HCT116 (cell line): Measurements from ENCODE around the gene TRUB1.

Source experiments
- CEBPB ChIP-seq: IDR thresholded peaks from 2 replicates; pipeline ENCODE4 v1.6.1; 2012; ENCODE audit warnings: low read depth
- EZH2phosphoT487 ChIP-seq: fragments of 200-600 bp; IDR thresholded peaks from 2 replicates; pipeline ENCODE4 v1.6.1; 2018; ENCODE audit warnings: antibody characterized with exemption, borderline replicate concordance
- POLR2A ChIP-seq: IDR thresholded peaks from 2 replicates; pipeline ENCODE4 v1.7.0; 2011; ENCODE audit warnings: borderline replicate concordance; ENCODE audit not compliant: insufficient read depth, insufficient read length; ENCODE audit errors: extremely low read depth
- POLR2AphosphoS5 ChIP-seq: IDR thresholded peaks from 2 replicates; pipeline ENCODE4 v1.6.1; 2011; ENCODE audit warnings: mild to moderate bottlenecking, low read depth, low read length, moderate library complexity
- YY1 ChIP-seq: IDR thresholded peaks from 2 replicates; pipeline ENCODE4 v1.6.1; 2011; ENCODE audit warnings: low read length, low read depth, moderate library complexity, mild to moderate bottlenecking; ENCODE audit not compliant: insufficient replicate concordance; ENCODE audit errors: extremely low read depth
- TF ChIP-seq, protein P1 (sequence below), 3 experiments: fragments of 200-600 bp in 1 of 3; sonication (generic) in 1 of 3; IDR thresholded peaks in 2 of 3; conservative IDR thresholded peaks in 1 of 3; 2 replicates each; pipeline ENCODE4 v1.5.1; 2012 to 2017; ENCODE audit warnings: low read depth in 2 of 3, low read length in 2 of 3, antibody characterized with exemption in 1 of 3, borderline replicate concordance in 1 of 3, control low read depth in 1 of 3, mild to moderate bottlenecking in 1 of 3, mixed read lengths in 1 of 3, mixed run types in 1 of 3, moderate library complexity in 1 of 3; ENCODE audit not compliant: insufficient read depth in 1 of 3
- TF ChIP-seq, protein P2 (sequence below): IDR thresholded peaks from 2 replicates; pipeline ENCODE4 v1.6.1; 2012; ENCODE audit warnings: low read depth

- TF ChIP-seq, protein P1, sequence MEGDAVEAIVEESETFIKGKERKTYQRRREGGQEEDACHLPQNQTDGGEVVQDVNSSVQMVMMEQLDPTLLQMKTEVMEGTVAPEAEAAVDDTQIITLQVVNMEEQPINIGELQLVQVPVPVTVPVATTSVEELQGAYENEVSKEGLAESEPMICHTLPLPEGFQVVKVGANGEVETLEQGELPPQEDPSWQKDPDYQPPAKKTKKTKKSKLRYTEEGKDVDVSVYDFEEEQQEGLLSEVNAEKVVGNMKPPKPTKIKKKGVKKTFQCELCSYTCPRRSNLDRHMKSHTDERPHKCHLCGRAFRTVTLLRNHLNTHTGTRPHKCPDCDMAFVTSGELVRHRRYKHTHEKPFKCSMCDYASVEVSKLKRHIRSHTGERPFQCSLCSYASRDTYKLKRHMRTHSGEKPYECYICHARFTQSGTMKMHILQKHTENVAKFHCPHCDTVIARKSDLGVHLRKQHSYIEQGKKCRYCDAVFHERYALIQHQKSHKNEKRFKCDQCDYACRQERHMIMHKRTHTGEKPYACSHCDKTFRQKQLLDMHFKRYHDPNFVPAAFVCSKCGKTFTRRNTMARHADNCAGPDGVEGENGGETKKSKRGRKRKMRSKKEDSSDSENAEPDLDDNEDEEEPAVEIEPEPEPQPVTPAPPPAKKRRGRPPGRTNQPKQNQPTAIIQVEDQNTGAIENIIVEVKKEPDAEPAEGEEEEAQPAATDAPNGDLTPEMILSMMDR (IDR thresholded peaks at IDR 0.05 in 2 of 3, conservative IDR thresholded peaks at IDR 0.05 in 1 of 3; ENCODE audit: borderline replicate concordance in 1 of 3, insufficient read depth in 1 of 3, low read depth in 2 of 3, low read length in 2 of 3), result no peak
- TF ChIP-seq POLR2A (no peak), YY1 (no peak), POLR2AphosphoS5 (no peak), CEBPB (no peak), EZH2phosphoT487 (no peak)
- TF ChIP-seq, protein P2, sequence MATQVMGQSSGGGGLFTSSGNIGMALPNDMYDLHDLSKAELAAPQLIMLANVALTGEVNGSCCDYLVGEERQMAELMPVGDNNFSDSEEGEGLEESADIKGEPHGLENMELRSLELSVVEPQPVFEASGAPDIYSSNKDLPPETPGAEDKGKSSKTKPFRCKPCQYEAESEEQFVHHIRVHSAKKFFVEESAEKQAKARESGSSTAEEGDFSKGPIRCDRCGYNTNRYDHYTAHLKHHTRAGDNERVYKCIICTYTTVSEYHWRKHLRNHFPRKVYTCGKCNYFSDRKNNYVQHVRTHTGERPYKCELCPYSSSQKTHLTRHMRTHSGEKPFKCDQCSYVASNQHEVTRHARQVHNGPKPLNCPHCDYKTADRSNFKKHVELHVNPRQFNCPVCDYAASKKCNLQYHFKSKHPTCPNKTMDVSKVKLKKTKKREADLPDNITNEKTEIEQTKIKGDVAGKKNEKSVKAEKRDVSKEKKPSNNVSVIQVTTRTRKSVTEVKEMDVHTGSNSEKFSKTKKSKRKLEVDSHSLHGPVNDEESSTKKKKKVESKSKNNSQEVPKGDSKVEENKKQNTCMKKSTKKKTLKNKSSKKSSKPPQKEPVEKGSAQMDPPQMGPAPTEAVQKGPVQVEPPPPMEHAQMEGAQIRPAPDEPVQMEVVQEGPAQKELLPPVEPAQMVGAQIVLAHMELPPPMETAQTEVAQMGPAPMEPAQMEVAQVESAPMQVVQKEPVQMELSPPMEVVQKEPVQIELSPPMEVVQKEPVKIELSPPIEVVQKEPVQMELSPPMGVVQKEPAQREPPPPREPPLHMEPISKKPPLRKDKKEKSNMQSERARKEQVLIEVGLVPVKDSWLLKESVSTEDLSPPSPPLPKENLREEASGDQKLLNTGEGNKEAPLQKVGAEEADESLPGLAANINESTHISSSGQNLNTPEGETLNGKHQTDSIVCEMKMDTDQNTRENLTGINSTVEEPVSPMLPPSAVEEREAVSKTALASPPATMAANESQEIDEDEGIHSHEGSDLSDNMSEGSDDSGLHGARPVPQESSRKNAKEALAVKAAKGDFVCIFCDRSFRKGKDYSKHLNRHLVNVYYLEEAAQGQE, result no peak
These were observed 15.1 kb downstream of the TRUB1 start for GRCh38 chr10:114953047-114953446.
